Mesothelial cell of epicardium (in vitro differentiated cells): ENCODE data around the gene SKAP1. TPM values are rescaled to one million over a fixed set of nuclear protein-coding genes. Genes with fewer than 3 reads are reported as not detected.
"Not testable (repeated sequence)": the region's sequence is repeated elsewhere in the genome, so short reads cannot be mapped to it uniquely, and the experiment has no call there.

Experiments used
- DNase-seq, 2 experiments: peaks; one replicate each; pipeline ENCODE4 v3.0.0; 2021; ENCODE audit warnings: low spot score in 2 of 2; ENCODE audit not compliant: unreplicated experiment in 2 of 2
- H3K27ac Mint-ChIP-seq: 2 replicates; pipeline ENCODE4 v1.8.0; 2021; ENCODE audit warnings: mixed read lengths
- H3K27me3 Mint-ChIP-seq: 2 replicates; pipeline ENCODE4 v1.8.0; 2021; ENCODE audit warnings: low read depth, mixed read lengths
- H3K36me3 Mint-ChIP-seq: 2 replicates; pipeline ENCODE4 v1.8.0; 2021; ENCODE audit warnings: mixed read lengths
- H3K4me1 Mint-ChIP-seq: 2 replicates; pipeline ENCODE4 v1.8.0; 2021; ENCODE audit warnings: mixed read lengths
- H3K4me3 Mint-ChIP-seq: 2 replicates; pipeline ENCODE4 v1.8.0; 2021; ENCODE audit warnings: mild to moderate bottlenecking, moderate library complexity, mixed read lengths
- H3K9me3 Mint-ChIP-seq: 2 replicates; pipeline ENCODE4 v1.8.0; 2021; ENCODE audit warnings: mixed read lengths
- total RNA-seq: library from RNA; stranded (reverse); gene quantifications from 3 replicates; pipeline ENCODE4 v1.2.1, GENCODE V29; 2021
- TF ChIP-seq, protein P1 (sequence below): fragments of 200-600 bp; sonication (generic); IDR thresholded peaks from one replicate; pipeline ENCODE4 v1.5.0; 2021; ENCODE audit warnings: antibody characterized with exemption; ENCODE audit not compliant: unreplicated experiment

The SKAP1 gene
- total RNA-seq, 1 donor from 2014 or later = 3.4 TPM

DNA sequence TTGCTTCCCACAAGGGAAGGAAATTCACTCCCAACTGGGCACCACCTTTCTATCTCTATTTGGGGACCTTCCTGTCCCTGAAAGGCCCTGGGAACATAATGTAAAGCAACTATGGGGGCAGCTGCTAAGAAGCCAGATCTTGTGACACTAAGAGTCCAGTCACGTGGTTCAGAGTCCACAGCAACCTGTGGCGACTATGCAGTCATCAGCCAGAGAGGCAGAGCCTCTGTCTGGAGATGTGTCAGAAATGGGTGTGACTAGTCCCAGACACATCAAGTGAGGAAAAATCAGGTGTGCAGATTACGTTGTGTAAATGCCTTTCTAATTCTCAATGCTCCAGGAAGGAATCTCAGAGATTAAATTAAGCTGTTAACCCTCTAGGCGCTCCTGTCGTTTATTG lies 26.6 kb upstream of the SKAP1 start:
- peaks cover 8% of the 10 kb centered on the region for H3K27me3 Mint-ChIP-seq
- no peaks in the 10 kb centered on the region for H3K36me3 Mint-ChIP-seq
- H3K4me3 Mint-ChIP-seq = no peak overlapping the region
- H3K4me1 Mint-ChIP-seq = peaks cover 15% of the 10 kb centered on the region
- H3K9me3 Mint-ChIP-seq = peaks cover 15% of the 10 kb centered on the region
- DNase-seq = no peak
- H3K27ac Mint-ChIP-seq = no peak overlapping the region
- TF ChIP-seq, protein P1, sequence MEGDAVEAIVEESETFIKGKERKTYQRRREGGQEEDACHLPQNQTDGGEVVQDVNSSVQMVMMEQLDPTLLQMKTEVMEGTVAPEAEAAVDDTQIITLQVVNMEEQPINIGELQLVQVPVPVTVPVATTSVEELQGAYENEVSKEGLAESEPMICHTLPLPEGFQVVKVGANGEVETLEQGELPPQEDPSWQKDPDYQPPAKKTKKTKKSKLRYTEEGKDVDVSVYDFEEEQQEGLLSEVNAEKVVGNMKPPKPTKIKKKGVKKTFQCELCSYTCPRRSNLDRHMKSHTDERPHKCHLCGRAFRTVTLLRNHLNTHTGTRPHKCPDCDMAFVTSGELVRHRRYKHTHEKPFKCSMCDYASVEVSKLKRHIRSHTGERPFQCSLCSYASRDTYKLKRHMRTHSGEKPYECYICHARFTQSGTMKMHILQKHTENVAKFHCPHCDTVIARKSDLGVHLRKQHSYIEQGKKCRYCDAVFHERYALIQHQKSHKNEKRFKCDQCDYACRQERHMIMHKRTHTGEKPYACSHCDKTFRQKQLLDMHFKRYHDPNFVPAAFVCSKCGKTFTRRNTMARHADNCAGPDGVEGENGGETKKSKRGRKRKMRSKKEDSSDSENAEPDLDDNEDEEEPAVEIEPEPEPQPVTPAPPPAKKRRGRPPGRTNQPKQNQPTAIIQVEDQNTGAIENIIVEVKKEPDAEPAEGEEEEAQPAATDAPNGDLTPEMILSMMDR = no peak

DNA sequence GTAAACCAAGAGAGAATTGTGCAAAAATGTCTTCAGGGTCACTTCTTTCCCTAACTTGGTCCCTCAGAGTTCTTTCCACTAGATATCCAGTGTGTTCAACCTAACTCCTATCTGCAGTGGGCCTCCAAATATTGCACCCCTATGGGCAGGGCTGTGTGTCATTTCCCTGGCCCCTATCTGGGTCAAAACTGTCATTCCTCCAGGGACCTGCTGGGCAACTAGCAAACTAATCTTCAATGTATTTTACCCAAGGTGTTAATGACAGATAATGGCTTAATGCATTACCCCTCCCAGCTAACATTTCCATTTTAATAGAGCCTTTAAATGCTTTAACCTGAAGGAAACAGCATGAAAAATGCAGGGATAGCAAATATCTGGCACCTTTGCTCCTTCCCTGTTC lies 25.8 kb upstream of the SKAP1 start:
- H3K27me3 Mint-ChIP-seq = peaks cover 8% of the 10 kb centered on the region
- TF ChIP-seq, protein P1 = no peak
- no peak for DNase-seq
- no peaks in the 10 kb centered on the region for H3K36me3 Mint-ChIP-seq
- H3K9me3 Mint-ChIP-seq = peaks cover 15% of the 10 kb centered on the region
- peaks cover 15% of the 10 kb centered on the region for H3K4me1 Mint-ChIP-seq
- no peak overlapping the region for H3K4me3 Mint-ChIP-seq
- H3K27ac Mint-ChIP-seq = no peak overlapping the region

DNA sequence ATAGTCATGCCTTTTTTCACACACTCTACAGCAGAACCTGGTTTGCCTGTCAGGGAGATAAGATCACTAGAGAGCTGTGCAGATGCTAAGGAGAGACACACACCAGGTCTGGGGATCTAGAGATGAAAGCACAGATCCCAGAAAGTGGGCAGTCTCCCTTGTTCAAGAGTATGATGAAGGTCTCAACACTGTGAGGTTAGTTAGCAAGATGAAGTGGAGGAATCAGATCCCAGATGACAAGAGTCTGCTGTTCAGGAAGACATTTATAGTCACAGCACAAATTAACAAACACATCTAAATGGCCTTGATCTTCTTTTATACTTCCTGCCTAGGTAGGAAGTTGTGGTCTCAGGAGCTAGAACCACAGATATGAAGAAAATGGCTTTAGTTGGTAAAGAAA lies 23.4 kb upstream of the SKAP1 start:
- H3K27me3 Mint-ChIP-seq = peaks cover 3% of the 10 kb centered on the region
- H3K36me3 Mint-ChIP-seq = no peaks in the 10 kb centered on the region
- H3K4me1 Mint-ChIP-seq = peaks cover 15% of the 10 kb centered on the region
- TF ChIP-seq, protein P1 = no peak
- DNase-seq = no peak
- no peak overlapping the region for H3K27ac Mint-ChIP-seq
- H3K9me3 Mint-ChIP-seq = peaks cover 15% of the 10 kb centered on the region
- H3K4me3 Mint-ChIP-seq = no peak overlapping the region

GRCh38 chr17:48451489-48451888 lies 21.5 kb upstream of the SKAP1 start:
- H3K27ac Mint-ChIP-seq = no peak overlapping the region
- H3K27me3 Mint-ChIP-seq = peaks cover 2% of the 10 kb centered on the region
- H3K4me1 Mint-ChIP-seq = peaks cover 2% of the 10 kb centered on the region
- TF ChIP-seq, protein P1 = no peak
- no peak overlapping the region for H3K4me3 Mint-ChIP-seq
- H3K36me3 Mint-ChIP-seq = no peaks in the 10 kb centered on the region
- peaks cover 15% of the 10 kb centered on the region for H3K9me3 Mint-ChIP-seq
- no peak for DNase-seq

GRCh38 chr17:48449335-48449734 lies 19.3 kb upstream of the SKAP1 start:
- H3K4me3 Mint-ChIP-seq, H3K27me3 Mint-ChIP-seq, H3K9me3 Mint-ChIP-seq, DNase-seq, H3K27ac Mint-ChIP-seq, H3K36me3 Mint-ChIP-seq, H3K4me1 Mint-ChIP-seq: not testable (repeated sequence)

DNA sequence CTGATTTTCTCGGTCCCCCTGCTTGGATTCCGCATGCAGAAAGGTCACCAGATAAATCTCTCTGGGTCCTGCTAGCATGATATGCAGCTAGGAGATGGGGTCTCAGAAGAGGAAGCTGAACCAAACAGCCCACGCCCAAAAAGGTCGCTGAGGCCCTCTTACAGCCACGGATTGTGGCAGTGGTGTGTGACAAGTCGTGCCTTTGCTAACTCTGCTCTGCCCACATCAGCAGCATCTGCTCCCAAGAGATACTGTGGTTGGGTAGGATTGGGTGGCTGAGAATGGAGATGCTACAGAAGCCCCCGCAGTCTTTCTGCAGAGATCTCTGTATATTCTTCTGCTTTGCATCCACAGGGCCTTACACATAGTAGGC lies 15.2 kb upstream of the SKAP1 start:
- H3K4me1 Mint-ChIP-seq = peaks cover 14% of the 10 kb centered on the region
- no peaks in the 10 kb centered on the region for H3K27me3 Mint-ChIP-seq
- no peak overlapping the region for H3K4me3 Mint-ChIP-seq
- TF ChIP-seq, protein P1 = no peak
- DNase-seq = no peak
- H3K9me3 Mint-ChIP-seq = no peaks in the 10 kb centered on the region
- no peak overlapping the region for H3K27ac Mint-ChIP-seq
- H3K36me3 Mint-ChIP-seq = no peaks in the 10 kb centered on the region
